Lower leg skin (tissue), 4 donors: ENCODE data around the gene MYCL. TPM values are rescaled to one million over a fixed set of nuclear protein-coding genes. Genes with fewer than 3 reads are reported as not detected.

ENCODE experiments used
- DNase-seq, 2 donors: peaks; one replicate each; pipeline ENCODE4 v3.0.0-alpha.2; 2019; ENCODE audit warnings: low spot score in 2 of 2
- H3K4me3 ChIP-seq: fragments of 200-600 bp; sonication (generic); 2 replicates; pipeline ENCODE4 v1.5.1; 2017; ENCODE audit warnings: mild to moderate bottlenecking, low read depth; ENCODE audit not compliant: poor library complexity, severe bottlenecking
- CTCF ChIP-seq, 3 donors: fragments of 450-650 bp; IDR thresholded peaks; one replicate each; pipeline ENCODE4 v1.5.1; 2016; ENCODE audit warnings: antibody characterized with exemption in 3 of 3, mild to moderate bottlenecking in 3 of 3, moderate library complexity in 2 of 3
- POLR2A ChIP-seq, 2 donors: fragments of 450-650 bp; IDR thresholded peaks; one replicate each; pipeline ENCODE4 v1.6.1; 2016 to 2017; ENCODE audit warnings: antibody characterized with exemption in 2 of 2, mild to moderate bottlenecking in 1 of 2, moderate library complexity in 1 of 2
- WGBS, 2 donors: methylation state at CpG; one replicate each; pipeline ENCODE4 v1.1.5; 2018; 5-methylcytosine and 5-hydroxymethylcytosine counted together
- intact Hi-C: fragments of 100-400 bp; cut with DNase I; formaldehyde crosslinking; loops from one replicate; pipeline ENCODE4 v1.15.0; 2023; ENCODE audit warnings: low total_unique reads
- total RNA-seq, 4 donors: library from RNA; depleted of rRNA; stranded (reverse); fragments of >200 nt; gene quantifications; one replicate each; pipeline ENCODE4 v1.1.0, GENCODE V29; 2016

The MYCL gene
- total RNA-seq, 4 donors from 2014 or later, result 66.9 to 178 (median 123) TPM

GRCh38 chr1:39890273-39890672 is 11.4 kb downstream of the MYCL start:
- H3K4me3 ChIP-seq, result no peak overlapping the region
- DNase-seq, result no peak
- intact Hi-C loops, result no loop called here
- TF ChIP-seq POLR2A (IDR thresholded peaks at IDR 0.05), result no peak

- no peak for TF ChIP-seq POLR2A (IDR thresholded peaks at IDR 0.05)
- TF ChIP-seq CTCF (IDR thresholded peaks at IDR 0.05), result no peak
- no peak overlapping the region for H3K4me3 ChIP-seq
- intact Hi-C loops, result no loop called here
- peak in 1 of 2 donors; percentile 28 for DNase-seq
- 86 to 89% methylated on average over 2 of the region's 2 CpGs for whole genome bisulfite sequencing, 2 donors
Measured at GRCh38 chr1:39886757-39887231, 14.9 kb downstream of the MYCL start.

- peak in 1 of 2 donors; percentile 20 for DNase-seq
- H3K4me3 ChIP-seq, result no peak overlapping the region
- no peak for TF ChIP-seq POLR2A (IDR thresholded peaks at IDR 0.05)
- no peak for TF ChIP-seq CTCF (IDR thresholded peaks at IDR 0.05)
- intact Hi-C loops, result no loop called here
- WGBS, 2 donors, result 86 to 88% methylated on average over 5 of the region's 5 CpGs
Measured at GRCh38 chr1:39885516-39885915, 16.2 kb downstream of the MYCL start.

GRCh38 chr1:39882152-39882551 is 19.6 kb downstream of the MYCL start:
- H3K4me3 ChIP-seq, result peak overlapping the region; percentile 94
- intact Hi-C loops, result no loop called here
- 49 to 51% methylated on average over 2 of the region's 2 CpGs for WGBS, 2 donors
- TF ChIP-seq CTCF (IDR thresholded peaks at IDR 0.05) (no peak), POLR2A (IDR thresholded peaks at IDR 0.05) (no peak)
- DNase-seq, result no peak

- TF ChIP-seq POLR2A (IDR thresholded peaks at IDR 0.05) (no peak), CTCF (IDR thresholded peaks at IDR 0.05) (no peak)
- DNase-seq, result no peak
- intact Hi-C loops, result no loop called here
- 68 to 78% methylated on average over 2 of the region's 2 CpGs for WGBS, 2 donors
- no peak overlapping the region for H3K4me3 ChIP-seq
Measured at GRCh38 chr1:39877980-39878956, 23.4 kb downstream of the MYCL start.

GRCh38 chr1:39877231-39877778 is 24.4 kb downstream of the MYCL start:
- TF ChIP-seq POLR2A (IDR thresholded peaks at IDR 0.05) (no peak), CTCF (IDR thresholded peaks at IDR 0.05) (no peak)
- no peak overlapping the region for H3K4me3 ChIP-seq
- WGBS, 2 donors, result 61 to 63% methylated on average over 5 of the region's 5 CpGs
- intact Hi-C loops, result no loop called here
- no peak for DNase-seq
